ENCODE results near the gene FCER2. TPM values are rescaled to one million over a fixed set of nuclear protein-coding genes. Genes with fewer than 3 reads are reported as not detected.

Gene FCER2
- total and polyA plus RNA-seq, 2 of the 13 experiments (the other 11 are each of a cell fraction or from before 2014, with no cell fraction given), result not detected

DNA sequence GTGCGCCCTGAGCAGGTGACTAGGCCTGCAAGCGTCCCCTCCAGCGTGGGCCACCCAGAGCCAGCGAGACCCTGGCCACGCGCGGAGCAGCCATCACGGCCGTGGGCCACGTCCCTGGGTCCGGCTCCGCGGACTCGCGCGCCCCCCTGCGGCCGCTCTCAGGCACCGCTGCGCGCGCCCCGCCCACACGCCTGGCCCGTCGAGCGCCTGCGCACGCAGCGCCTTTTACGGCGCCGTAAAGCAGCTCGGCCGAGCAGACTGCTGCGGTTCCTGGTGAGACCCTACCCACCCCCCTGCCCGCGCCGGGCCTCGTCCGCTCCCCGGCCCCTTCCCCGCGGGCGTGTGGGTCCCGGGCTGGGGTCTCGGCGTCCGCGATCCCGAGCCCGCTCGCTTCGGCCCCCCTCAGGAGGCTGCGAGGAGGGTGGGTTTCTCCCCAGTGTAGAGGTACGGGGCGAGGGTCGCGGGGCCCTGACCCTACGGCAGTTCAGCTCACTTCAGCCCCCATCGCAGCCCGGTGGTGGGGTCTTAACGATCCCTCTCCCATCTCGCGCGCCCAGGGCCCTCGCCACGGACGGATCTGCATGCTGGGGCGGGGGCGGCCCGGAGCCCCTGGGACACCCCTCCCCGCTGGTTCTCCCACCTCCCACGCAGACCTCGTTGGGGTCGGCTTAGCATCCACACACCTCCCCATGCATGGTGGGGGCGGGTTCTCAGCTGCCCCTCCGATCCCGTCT, 21.2 kb downstream of the FCER2 start, which contains the start of gene TRAPPC5 (continued):
- TF ChIP-seq ZZZ3 (CRISPR knock-in tag; IDR thresholded peaks at IDR 0.05; ENCODE audit: borderline replicate concordance), result 0 out of 2 replicates have a peak, but pooled peaks have one; percentile 22
- TF ChIP-seq ATAD3A (CRISPR knock-in tag; IDR thresholded peaks at IDR 0.05), result no peak
- TF ChIP-seq ZNF782 (CRISPR knock-in tag; IDR thresholded peaks at IDR 0.05; ENCODE audit: borderline replicate concordance), result no peak
- TF ChIP-seq, protein P1, sequence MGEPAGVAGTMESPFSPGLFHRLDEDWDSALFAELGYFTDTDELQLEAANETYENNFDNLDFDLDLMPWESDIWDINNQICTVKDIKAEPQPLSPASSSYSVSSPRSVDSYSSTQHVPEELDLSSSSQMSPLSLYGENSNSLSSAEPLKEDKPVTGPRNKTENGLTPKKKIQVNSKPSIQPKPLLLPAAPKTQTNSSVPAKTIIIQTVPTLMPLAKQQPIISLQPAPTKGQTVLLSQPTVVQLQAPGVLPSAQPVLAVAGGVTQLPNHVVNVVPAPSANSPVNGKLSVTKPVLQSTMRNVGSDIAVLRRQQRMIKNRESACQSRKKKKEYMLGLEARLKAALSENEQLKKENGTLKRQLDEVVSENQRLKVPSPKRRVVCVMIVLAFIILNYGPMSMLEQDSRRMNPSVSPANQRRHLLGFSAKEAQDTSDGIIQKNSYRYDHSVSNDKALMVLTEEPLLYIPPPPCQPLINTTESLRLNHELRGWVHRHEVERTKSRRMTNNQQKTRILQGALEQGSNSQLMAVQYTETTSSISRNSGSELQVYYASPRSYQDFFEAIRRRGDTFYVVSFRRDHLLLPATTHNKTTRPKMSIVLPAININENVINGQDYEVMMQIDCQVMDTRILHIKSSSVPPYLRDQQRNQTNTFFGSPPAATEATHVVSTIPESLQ (CRISPR knock-in tag; conservative IDR thresholded peaks at IDR 0.05), result no peak
- TF ChIP-seq HBP1 (CRISPR knock-in tag; IDR thresholded peaks at IDR 0.05; ENCODE audit: low read depth), result no peak
- 0 out of 2 replicates have a peak, but pooled peaks have one; percentile 14 for TF ChIP-seq CHD2 (IDR thresholded peaks at IDR 0.05; ENCODE audit: low read depth, low read length)
- TF ChIP-seq ZBTB43 (CRISPR knock-in tag; conservative IDR thresholded peaks at IDR 0.05), result 0 out of 2 replicates have a peak, but pooled peaks have one; percentile 50
- TF ChIP-seq ZNF33A (CRISPR knock-in tag; IDR thresholded peaks at IDR 0.05; ENCODE audit: borderline replicate concordance), result no peak
- TF ChIP-seq TBX2 (CRISPR knock-in tag; IDR thresholded peaks at IDR 0.05; ENCODE audit: borderline replicate concordance), result peak; percentile 36; the same call in 1 of the 2 replicates
- TF ChIP-seq ZNF614 (CRISPR knock-in tag; IDR thresholded peaks at IDR 0.05; ENCODE audit: borderline replicate concordance), result no peak
- peak; percentile 71 for TF ChIP-seq PHF20 (CRISPR knock-in tag; IDR thresholded peaks at IDR 0.05)
- TF ChIP-seq ARID3A (IDR thresholded peaks at IDR 0.05; ENCODE audit: low read depth, low read length), result no peak
- TF ChIP-seq ZFP36L1 (CRISPR knock-in tag; IDR thresholded peaks at IDR 0.05), result no peak
- no peak for TF ChIP-seq NCOA5 (CRISPR knock-in tag; IDR thresholded peaks at IDR 0.05)
- TF ChIP-seq BATF2 (CRISPR knock-in tag; IDR thresholded peaks at IDR 0.05), result no peak
- TF ChIP-seq, protein P2, sequence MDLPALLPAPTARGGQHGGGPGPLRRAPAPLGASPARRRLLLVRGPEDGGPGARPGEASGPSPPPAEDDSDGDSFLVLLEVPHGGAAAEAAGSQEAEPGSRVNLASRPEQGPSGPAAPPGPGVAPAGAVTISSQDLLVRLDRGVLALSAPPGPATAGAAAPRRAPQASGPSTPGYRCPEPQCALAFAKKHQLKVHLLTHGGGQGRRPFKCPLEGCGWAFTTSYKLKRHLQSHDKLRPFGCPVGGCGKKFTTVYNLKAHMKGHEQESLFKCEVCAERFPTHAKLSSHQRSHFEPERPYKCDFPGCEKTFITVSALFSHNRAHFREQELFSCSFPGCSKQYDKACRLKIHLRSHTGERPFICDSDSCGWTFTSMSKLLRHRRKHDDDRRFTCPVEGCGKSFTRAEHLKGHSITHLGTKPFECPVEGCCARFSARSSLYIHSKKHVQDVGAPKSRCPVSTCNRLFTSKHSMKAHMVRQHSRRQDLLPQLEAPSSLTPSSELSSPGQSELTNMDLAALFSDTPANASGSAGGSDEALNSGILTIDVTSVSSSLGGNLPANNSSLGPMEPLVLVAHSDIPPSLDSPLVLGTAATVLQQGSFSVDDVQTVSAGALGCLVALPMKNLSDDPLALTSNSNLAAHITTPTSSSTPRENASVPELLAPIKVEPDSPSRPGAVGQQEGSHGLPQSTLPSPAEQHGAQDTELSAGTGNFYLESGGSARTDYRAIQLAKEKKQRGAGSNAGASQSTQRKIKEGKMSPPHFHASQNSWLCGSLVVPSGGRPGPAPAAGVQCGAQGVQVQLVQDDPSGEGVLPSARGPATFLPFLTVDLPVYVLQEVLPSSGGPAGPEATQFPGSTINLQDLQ (CRISPR knock-in tag; IDR thresholded peaks at IDR 0.05), result no peak
